ENCODE results near the gene ABL1.

ABL1 gene

GRCh38 chr9:130882696-130883225, 47.7 kb downstream of the ABL1 start:
- no peak for TF ChIP-seq CTCF (IDR thresholded peaks at IDR 0.05; ENCODE audit: low read depth, low read length, missing control alignments)
- no peak for DNase-seq (ENCODE audit: low read depth)
- H3K4me3 ChIP-seq (ENCODE audit: low read depth, low read length): no peak overlapping the region

GRCh38 chr9:130883479-130883878, 48.4 kb downstream of the ABL1 start:
- TF ChIP-seq CTCF (IDR thresholded peaks at IDR 0.05; ENCODE audit: low read depth, low read length, missing control alignments): no peak
- DNase-seq (ENCODE audit: low read depth): no peak

DNA sequence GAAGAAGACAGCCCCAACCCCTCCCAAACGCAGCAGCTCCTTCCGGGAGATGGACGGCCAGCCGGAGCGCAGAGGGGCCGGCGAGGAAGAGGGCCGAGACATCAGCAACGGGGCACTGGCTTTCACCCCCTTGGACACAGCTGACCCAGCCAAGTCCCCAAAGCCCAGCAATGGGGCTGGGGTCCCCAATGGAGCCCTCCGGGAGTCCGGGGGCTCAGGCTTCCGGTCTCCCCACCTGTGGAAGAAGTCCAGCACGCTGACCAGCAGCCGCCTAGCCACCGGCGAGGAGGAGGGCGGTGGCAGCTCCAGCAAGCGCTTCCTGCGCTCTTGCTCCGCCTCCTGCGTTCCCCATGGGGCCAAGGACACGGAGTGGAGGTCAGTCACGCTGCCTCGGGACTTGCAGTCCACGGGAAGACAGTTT, 49.1 kb downstream of the ABL1 start:
- no peak overlapping the region for H3K4me3 ChIP-seq (ENCODE audit: low read depth, low read length)
- no peak for DNase-seq (ENCODE audit: low read depth)
- no peak for TF ChIP-seq CTCF (IDR thresholded peaks at IDR 0.05; ENCODE audit: low read depth, low read length, missing control alignments)

More at GRCh38 chr9:130883479-130883878, 48.4 kb downstream of the ABL1 start:
- H3K4me3 ChIP-seq (ENCODE audit: low read depth, low read length): no peak overlapping the region

DNA sequence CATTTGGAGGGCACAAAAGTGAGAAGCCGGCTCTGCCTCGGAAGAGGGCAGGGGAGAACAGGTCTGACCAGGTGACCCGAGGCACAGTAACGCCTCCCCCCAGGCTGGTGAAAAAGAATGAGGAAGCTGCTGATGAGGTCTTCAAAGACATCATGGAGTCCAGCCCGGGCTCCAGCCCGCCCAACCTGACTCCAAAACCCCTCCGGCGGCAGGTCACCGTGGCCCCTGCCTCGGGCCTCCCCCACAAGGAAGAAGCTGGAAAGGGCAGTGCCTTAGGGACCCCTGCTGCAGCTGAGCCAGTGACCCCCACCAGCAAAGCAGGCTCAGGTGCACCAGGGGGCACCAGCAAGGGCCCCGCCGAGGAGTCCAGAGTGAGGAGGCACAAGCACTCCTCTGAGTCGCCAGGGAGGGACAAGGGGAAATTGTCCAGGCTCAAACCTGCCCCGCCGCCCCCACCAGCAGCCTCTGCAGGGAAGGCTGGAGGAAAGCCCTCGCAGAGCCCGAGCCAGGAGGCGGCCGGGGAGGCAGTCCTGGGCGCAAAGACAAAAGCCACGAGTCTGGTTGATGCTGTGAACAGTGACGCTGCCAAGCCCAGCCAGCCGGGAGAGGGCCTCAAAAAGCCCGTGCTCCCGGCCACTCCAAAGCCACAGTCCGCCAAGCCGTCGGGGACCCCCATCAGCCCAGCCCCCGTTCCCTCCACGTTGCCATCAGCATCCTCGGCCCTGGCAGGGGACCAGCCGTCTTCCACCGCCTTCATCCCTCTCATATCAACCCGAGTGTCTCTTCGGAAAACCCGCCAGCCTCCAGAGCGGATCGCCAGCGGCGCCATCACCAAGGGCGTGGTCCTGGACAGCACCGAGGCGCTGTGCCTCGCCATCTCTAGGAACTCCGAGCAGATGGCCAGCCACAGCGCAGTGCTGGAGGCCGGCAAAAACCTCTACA, 49.8 kb downstream of the ABL1 start:
- no peak for TF ChIP-seq CTCF (IDR thresholded peaks at IDR 0.05; ENCODE audit: low read depth, low read length, missing control alignments)
- no peak for DNase-seq (ENCODE audit: low read depth)
- no peak overlapping the region for H3K4me3 ChIP-seq (ENCODE audit: low read depth, low read length)

DNA sequence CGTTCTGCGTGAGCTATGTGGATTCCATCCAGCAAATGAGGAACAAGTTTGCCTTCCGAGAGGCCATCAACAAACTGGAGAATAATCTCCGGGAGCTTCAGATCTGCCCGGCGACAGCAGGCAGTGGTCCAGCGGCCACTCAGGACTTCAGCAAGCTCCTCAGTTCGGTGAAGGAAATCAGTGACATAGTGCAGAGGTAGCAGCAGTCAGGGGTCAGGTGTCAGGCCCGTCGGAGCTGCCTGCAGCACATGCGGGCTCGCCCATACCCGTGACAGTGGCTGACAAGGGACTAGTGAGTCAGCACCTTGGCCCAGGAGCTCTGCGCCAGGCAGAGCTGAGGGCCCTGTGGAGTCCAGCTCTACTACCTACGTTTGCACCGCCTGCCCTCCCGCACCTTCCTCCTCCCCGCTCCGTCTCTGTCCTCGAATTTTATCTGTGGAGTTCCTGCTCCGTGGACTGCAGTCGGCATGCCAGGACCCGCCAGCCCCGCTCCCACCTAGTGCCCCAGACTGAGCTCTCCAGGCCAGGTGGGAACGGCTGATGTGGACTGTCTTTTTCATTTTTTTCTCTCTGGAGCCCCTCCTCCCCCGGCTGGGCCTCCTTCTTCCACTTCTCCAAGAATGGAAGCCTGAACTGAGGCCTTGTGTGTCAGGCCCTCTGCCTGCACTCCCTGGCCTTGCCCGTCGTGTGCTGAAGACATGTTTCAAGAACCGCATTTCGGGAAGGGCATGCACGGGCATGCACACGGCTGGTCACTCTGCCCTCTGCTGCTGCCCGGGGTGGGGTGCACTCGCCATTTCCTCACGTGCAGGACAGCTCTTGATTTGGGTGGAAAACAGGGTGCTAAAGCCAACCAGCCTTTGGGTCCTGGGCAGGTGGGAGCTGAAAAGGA, 50.7 kb downstream of the ABL1 start:
- no peak for DNase-seq (ENCODE audit: low read depth)
- no peak overlapping the region for H3K4me3 ChIP-seq (ENCODE audit: low read depth, low read length)
- no peak for TF ChIP-seq CTCF (IDR thresholded peaks at IDR 0.05; ENCODE audit: low read depth, low read length, missing control alignments)

DNA sequence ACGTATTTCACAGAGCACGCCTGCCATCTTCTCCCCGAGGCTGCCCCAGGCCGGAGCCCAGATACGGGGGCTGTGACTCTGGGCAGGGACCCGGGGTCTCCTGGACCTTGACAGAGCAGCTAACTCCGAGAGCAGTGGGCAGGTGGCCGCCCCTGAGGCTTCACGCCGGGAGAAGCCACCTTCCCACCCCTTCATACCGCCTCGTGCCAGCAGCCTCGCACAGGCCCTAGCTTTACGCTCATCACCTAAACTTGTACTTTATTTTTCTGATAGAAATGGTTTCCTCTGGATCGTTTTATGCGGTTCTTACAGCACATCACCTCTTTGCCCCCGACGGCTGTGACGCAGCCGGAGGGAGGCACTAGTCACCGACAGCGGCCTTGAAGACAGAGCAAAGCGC, 51.9 kb downstream of the ABL1 start:
- TF ChIP-seq CTCF (IDR thresholded peaks at IDR 0.05; ENCODE audit: low read depth, low read length, missing control alignments): no peak
- no peak for DNase-seq (ENCODE audit: low read depth)

More for the DNA sequence above, 51.9 kb downstream of the ABL1 start:
- no peak overlapping the region for H3K4me3 ChIP-seq (ENCODE audit: low read depth, low read length)

Measured in GM12864 (cell line).